Measurements from ENCODE around the gene RNF213. TPM values are rescaled to one million over a fixed set of nuclear protein-coding genes. Genes with fewer than 3 reads are reported as not detected.
A peak's percentile ranks its signal among the peaks of the same experiment; 100 is the strongest.

Gene RNF213
- total and polyA plus RNA-seq, 2 of the 8 experiments (the other 6 are each of a cell fraction or from before 2014, with no cell fraction given): 33.8 to 62.8 TPM

- H4K5ac ChIP-seq (ENCODE audit: insufficient read length, low read depth, low read length): no peak overlapping the region
- H3K36me3 ChIP-seq (ENCODE audit: control insufficient read depth in 2 of 4, insufficient read depth in 4 of 4, low read length in 3 of 4): peaks cover 0 to 2% (median 0%) of the 10 kb centered on the region in 4 experiments; a peak in 2 of 8 replicates
- H3K4ac ChIP-seq (replicated peaks; ENCODE audit: insufficient read length, low read depth, low read length): no peak overlapping the region
- H3K9ac ChIP-seq (replicated peaks in 1 of 4; ENCODE audit: extremely low read depth in 1 of 4, low read depth in 3 of 4, low read length in 3 of 4): no peak overlapping the region; a peak in 1 of 7 replicates
- no peaks in the 10 kb centered on the region for H3K9me3 ChIP-seq (ENCODE audit: insufficient read depth in 2 of 2, low read depth in 1 of 2, low read length in 1 of 2)
- TF ChIP-seq SRF (IDR thresholded peaks at IDR 0.05; ENCODE audit: low read depth, low read length) (no peak), CEBPB (IDR thresholded peaks at IDR 0.05; ENCODE audit: low read depth, low read length) (no peak), POLR2A (IDR thresholded peaks at IDR 0.05; ENCODE audit: control extremely low read depth in 1 of 2, low read depth in 2 of 2, low read length in 2 of 2) (no peak), RAD21 (IDR thresholded peaks at IDR 0.05 in 1 of 2, conservative IDR thresholded peaks at IDR 0.05 in 1 of 2; ENCODE audit: low read depth in 2 of 2, low read length in 2 of 2) (no peak), SP1 (IDR thresholded peaks at IDR 0.05; ENCODE audit: low read depth, low read length) (no peak), ZNF274 (IDR thresholded peaks at IDR 0.05; ENCODE audit: borderline replicate concordance, extremely low read depth, low read length) (no peak), RFX5 (IDR thresholded peaks at IDR 0.05; ENCODE audit: borderline replicate concordance, low read depth, low read length) (no peak), JUND (IDR thresholded peaks at IDR 0.05; ENCODE audit: low read length) (no peak), POU5F1 (IDR thresholded peaks at IDR 0.05; ENCODE audit: low read depth, low read length) (no peak)
- no peak overlapping the region for H3K4me3 ChIP-seq (ENCODE audit: extremely low read depth in 1 of 4, insufficient read depth in 2 of 4, low read depth in 3 of 4, low read length in 4 of 4)
- no peak overlapping the region for H3K18ac ChIP-seq (ENCODE audit: extremely low read depth, low read length)
- H3K79me1 ChIP-seq (ENCODE audit: low read depth, low read length): peaks cover 8% of the 10 kb centered on the region; the same call in 1 of the 2 replicates
- H4K91ac ChIP-seq (replicated peaks; ENCODE audit: insufficient read length, low read length): no peak overlapping the region
- H3K4me2 ChIP-seq (ENCODE audit: insufficient read depth in 1 of 2, low read depth in 2 of 2, low read length in 2 of 2): no peak overlapping the region
- no peak overlapping the region for H4K8ac ChIP-seq (ENCODE audit: extremely low read depth, insufficient read depth, low read length)
- no peak overlapping the region for H2BK5ac ChIP-seq (ENCODE audit: low read depth, low read length)
- H3K23ac ChIP-seq (ENCODE audit: insufficient read length): no peak overlapping the region
- no peak overlapping the region for H2AK5ac ChIP-seq (ENCODE audit: low read depth, low read length)
- no peak overlapping the region for H2BK20ac ChIP-seq (ENCODE audit: low read length)
- H3K4me1 ChIP-seq (replicated peaks in 1 of 4; ENCODE audit: control insufficient read depth in 3 of 4, insufficient read depth in 4 of 4, low read length in 3 of 4): peaks cover 0 to 7% (median 3%) of the 10 kb centered on the region in 4 experiments; a peak in 4 of 7 replicates
- FAIRE-seq: no peak
- H2BK12ac ChIP-seq (ENCODE audit: low read depth, low read length): no peak overlapping the region
- POLR2A ChIA-PET (ENCODE audit: partially characterized antibody): no interaction called here
- WGBS, 2 experiments (ENCODE audit: extremely low coverage in 1 of 2, insufficient coverage in 1 of 2, insufficient read length in 1 of 2, insufficient replicate concordance in 2 of 2, low coverage in 1 of 2, low lambda C conversion rate in 2 of 2, missing lambda C conversion rate in 1 of 2): 89% methylated on average over 10 of the region's 10 CpGs; no CpG with 5 or more reads in 1 of the 2 experiments
- H3K23me2 ChIP-seq (ENCODE audit: low read depth, low read length): peaks cover 8% of the 10 kb centered on the region; the same call in 1 of the 2 replicates
- H3K56ac ChIP-seq (replicated peaks; ENCODE audit: insufficient read length, low read depth, low read length): peak overlapping the region; percentile 86
- no peak overlapping the region for H2AFZ ChIP-seq (ENCODE audit: low read length)
- CTCF ChIA-PET (ENCODE audit: partially characterized antibody): interaction anchor here (0.9 kb wide), 1 partner anchor 84 kb away, joined by 3 read pairs; no protein-coding TSS in a partner anchor
- H4K20me1 ChIP-seq (replicated peaks in 1 of 2; ENCODE audit: control insufficient read depth in 1 of 2, insufficient read depth in 2 of 2, low read length in 2 of 2): peaks cover 0 to 18% of the 10 kb centered on the region in 2 experiments
- no peak for DNase-seq (ENCODE audit: low read depth in 1 of 2, low spot score in 2 of 2)
- H3K14ac ChIP-seq (ENCODE audit: insufficient read length): no peak overlapping the region
- no peak overlapping the region for H2BK120ac ChIP-seq (replicated peaks; ENCODE audit: low read depth, low read length)
- H3K79me2 ChIP-seq (ENCODE audit: control insufficient read depth in 1 of 2, insufficient read depth in 2 of 2, low read length in 2 of 2): no peaks in the 10 kb centered on the region
- no peak overlapping the region for H3K27ac ChIP-seq (ENCODE audit: low read depth, low read length)
- no peaks in the 10 kb centered on the region for H3K27me3 ChIP-seq (replicated peaks in 1 of 4; ENCODE audit: control insufficient read depth in 3 of 4, extremely low read depth in 1 of 4, insufficient read depth in 3 of 4, low read length in 3 of 4)
- H2BK15ac ChIP-seq (ENCODE audit: low read length): no peak overlapping the region
These were observed 20.9 kb downstream of the RNF213 start for GRCh38 chr17:80281516-80281915.

All from H1 (cell line).